HG02610 (cell line): ENCODE results near the gene TCEAL4.
A peak's percentile ranks its signal among the peaks of the same experiment; 100 is the strongest.

Experiments used
- ATAC-seq: cut with Tn5 transposase; IDR thresholded peaks from one replicate; pipeline ENCODE4 v1.9.1; 2021; ENCODE audit warnings: mild to moderate bottlenecking, moderate library complexity; ENCODE audit not compliant: unreplicated experiment

Gene TCEAL4

DNA sequence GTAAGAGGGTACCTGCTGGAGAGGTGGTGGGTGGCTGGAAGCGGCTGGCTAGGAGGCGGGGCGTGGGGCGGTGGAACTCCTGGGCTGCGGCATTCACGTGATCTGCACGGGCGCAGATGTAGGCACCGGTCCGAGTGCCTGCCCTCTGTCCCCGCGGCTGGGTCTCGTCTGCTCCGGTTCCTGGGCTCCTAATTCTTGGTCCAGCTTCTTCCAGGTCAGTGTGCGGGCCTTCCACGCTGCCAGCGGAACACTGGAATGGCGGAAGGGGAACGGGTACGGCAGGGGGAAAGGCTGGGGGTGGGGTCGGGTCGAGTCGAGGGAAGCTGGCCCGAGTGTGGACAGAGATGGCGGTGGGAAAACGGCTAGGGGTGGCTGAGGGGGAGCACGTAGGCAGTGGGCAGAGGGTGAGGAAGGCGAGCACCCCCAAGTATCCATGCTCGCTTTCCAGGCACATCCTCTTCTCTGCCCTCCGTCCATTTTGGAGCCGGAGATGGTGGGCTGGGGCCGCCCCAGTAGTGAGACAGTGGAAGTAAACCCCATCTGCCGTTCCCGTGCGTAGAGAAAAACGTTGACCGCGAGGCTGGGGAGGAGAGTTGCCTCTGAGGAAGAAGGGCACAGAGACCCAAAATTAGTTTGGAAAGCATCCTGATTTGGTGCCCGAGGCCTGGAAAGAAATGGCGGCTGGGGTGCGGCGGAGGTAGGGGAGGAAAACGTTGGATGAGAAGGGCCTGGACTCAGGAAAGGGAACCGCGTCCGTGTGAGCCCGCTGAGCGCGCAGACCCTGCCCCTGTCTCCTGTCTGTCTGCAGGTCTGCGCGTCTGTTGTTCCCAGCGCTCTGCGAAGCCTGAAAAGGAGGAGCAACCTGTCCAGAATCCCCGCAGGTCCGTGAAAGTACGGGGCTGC, at the start of gene TCEAL4:
Gene TCEAL4 (plus strand): TSS at position 105 of the 903 bp plus-strand sequence. CDS start 1,161 bp downstream, outside the sequence.
- peak; percentile 88 for ATAC-seq

GRCh38 chrX:103536071-103536470, 49.2 kb upstream of the TCEAL4 start:
- no peak for ATAC-seq

DNA sequence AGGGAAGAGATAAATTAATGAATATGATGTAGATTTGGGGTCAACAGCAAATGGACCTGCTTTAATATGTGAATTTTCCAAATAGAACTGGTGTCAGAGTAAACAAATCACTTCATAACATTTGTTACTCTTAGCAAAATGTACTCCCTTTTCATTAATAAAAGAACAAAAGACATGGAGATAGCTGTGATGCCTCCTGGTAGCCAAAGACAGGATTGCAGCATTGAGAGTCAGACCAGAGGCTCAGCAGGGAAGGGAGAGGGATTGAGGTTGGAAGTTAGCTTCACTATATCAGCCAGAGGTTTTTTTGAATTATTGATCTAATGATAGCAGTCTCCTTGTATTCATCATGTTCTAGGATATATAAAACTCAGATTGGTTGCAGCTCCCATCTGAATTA, 48.6 kb upstream of the TCEAL4 start:
- no peak for ATAC-seq

DNA sequence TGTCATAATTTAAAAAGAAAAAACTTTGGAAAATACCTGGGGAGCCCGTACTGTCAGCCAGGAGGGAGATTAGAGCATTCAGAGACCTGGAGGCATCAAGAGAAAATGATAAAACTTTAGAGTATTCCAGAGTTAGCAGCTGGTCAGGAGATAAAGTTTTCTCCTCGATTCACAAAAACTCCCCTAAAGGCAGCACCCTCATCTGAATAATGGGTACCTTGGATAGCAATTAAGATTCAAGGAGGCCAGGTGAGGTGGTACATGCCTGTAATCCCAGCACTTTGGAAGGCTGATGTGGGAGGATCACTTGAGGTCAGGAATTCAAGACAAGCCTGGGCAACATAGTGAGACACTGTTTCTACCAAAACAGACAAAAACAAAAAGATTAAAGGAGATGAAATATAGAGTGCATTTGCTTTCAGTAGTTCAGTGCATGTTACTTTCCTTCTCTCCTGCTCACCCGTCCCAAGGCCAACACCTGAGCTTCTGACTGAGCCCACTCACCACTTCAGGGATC, 47.4 kb upstream of the TCEAL4 start:
- no peak for ATAC-seq

DNA sequence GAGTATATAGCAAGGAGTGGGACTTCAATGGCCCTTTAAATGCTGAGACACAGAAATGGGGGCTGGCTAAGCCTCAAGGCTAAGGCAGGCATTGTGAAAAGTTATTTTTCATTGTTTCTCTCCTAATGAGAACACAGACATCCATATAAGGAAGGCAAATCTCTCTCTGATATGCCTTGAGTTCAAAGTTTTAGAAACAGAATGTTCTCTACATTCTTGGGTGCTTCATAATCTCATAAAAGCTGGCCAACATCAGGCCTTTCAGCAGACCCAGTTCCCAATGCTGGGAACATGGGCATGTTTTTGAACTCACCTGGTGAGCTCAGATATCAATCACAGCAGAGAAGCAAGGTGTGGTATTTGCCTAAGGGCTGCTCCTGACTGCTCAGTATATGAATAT, 46.6 kb upstream of the TCEAL4 start:
- no peak for ATAC-seq

GRCh38 chrX:103539695-103540094, 45.6 kb upstream of the TCEAL4 start:
- no peak for ATAC-seq

DNA sequence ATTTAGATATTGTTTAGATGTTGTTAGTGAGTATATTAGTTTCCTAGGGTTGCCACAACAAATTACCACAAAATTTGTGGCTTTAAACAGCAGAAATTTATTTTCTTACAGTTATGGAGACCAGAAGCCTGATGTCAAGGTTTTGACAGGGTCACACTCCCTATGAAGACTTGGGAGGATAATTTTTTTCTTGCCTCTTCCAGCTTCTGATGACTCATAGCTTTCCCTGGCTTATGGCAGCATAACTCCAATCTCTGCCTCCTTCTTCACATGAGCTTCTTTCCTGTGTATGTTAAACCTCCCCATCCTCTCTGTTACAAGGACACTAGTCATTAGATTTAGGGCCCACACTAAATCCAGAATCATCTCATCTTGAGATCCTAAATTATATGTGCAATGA, 45.2 kb upstream of the TCEAL4 start:
- no peak for ATAC-seq

- ATAC-seq: no peak
Observed at GRCh38 chrX:103549916-103550315, 35.4 kb upstream of the TCEAL4 start.

DNA sequence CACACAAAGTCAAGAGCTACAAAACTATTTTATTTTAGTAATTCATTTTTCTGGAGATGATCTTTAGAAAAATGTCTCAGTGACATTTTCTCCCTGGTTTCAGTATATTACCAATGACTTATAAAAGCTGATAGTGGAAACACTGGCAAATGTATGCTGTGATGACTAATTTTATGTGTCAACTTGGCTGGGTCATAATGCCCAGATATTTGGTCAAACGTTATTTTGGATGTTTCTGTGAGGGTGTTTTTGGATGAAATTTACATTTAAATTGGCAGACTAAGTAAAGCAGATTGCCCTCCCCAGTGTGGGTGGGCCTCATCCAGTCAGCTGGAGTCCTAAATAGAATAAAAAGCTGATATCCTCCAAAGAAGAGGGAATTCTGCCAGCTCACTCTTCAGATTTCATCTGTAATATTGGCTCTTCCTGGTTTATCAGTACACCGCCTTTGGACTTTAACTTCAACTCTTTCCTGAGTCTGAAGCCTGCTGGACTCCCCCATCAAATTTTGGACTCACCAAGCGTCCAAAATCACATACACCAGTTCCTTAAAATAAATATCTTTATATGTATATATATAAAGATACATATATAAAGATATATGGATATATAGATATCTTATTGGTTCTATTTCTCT, 34.8 kb upstream of the TCEAL4 start:
- ATAC-seq: no peak

- ATAC-seq: no peak
Observed at GRCh38 chrX:103552236-103552635, 33.1 kb upstream of the TCEAL4 start.

- peak; percentile 97 for ATAC-seq
Observed at GRCh38 chrX:103554687-103555424, 30.5 kb upstream of the TCEAL4 start.

DNA sequence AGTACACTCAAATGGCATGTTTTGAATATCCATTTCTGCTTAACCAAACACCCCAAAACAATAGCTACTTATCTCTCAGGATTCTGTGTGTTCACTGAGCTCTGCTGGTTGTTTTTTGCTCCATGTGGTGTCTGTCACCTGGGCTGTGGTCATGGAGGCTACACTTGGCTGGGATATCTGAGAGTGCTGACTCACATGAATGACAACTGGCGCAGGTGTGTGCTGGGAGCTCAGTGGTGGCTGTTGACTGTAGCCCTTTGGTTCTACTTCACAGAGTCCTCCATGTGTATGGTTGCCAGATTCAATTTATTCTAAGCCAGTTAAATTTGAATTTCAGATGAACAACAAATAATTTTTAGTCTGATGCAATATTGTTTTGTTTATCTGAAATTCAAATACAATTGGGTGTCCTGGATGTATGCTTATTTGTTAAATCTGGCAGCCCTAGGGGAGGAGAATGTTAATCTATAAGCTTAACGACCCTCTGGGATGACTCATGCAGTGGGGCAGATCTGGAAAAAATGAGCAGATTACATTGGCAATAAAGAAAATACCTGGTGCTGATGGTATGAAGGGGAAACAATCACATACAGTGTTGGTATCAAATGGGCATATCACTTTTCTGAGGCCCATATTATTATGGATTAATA, 28.2 kb upstream of the TCEAL4 start:
- ATAC-seq: no peak

- ATAC-seq: no peak
Observed at GRCh38 chrX:103560256-103560655, 25.1 kb upstream of the TCEAL4 start.

- ATAC-seq: no peak
Observed at GRCh38 chrX:103562801-103563200, 22.5 kb upstream of the TCEAL4 start.

DNA sequence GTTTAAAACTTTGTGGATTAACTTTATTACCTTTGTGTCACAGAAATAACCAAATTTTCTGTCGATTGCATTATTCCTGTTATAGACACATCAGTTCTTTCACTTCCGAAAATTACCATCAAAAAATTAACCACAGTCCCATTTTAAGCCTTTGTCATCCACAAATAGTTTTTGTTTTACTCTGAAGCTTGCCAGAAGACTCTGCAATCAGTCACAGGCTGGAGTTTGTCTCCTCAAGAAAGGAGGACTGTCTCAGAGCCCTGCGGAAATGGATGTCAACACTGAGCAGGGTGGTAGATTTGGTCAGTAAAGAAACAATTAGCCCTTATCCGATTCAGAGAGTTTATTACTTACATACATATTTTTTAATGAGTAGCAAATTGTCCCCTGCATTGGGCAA, 20.1 kb upstream of the TCEAL4 start:
- ATAC-seq: peak; percentile 72

DNA sequence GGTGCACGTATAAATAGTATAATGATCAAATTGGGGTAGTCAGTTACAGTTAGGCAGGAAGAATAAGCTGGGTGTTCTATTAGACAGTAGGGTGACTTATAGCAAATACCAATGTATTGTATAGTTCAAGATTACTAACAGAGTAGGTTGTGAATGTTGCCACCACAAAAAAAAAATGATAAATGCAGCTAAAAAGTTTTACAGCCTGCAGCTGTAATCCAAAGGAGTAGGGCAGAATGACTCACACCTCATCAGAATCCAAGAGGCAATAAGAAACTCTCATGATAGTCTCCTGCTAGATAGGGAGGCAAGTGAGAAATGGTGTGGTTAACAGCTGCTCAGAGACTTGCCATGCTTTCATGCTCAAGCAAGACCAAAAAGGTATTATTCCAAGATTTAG, 19.6 kb upstream of the TCEAL4 start:
- no peak for ATAC-seq

- ATAC-seq: no peak
Observed at GRCh38 chrX:103571121-103571520, 14.2 kb upstream of the TCEAL4 start.

- no peak for ATAC-seq
Observed at GRCh38 chrX:103571726-103572125, 13.6 kb upstream of the TCEAL4 start.

GRCh38 chrX:103573202-103573601, 12.1 kb upstream of the TCEAL4 start:
- ATAC-seq: no peak

DNA sequence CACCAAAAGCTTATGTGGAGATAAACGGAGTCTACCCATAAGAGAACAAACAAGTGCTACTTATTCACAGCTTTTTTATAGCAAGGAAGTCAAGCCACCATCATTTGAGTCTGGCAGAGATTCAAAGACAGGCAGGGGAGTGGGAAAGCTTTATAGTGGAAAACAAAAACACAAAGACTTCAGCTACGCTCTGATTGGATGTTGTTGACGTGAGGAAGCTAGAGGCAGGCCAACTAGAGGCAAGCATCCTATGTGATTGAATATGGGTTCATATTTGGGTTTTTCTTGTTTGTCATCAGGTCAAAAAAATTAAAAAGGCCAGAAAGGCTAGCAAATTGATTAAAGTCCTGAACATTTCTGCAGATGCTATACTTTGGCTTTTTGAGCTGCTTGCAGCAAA, 719 bp upstream of the TCEAL4 start:
- no peak for ATAC-seq

DNA sequence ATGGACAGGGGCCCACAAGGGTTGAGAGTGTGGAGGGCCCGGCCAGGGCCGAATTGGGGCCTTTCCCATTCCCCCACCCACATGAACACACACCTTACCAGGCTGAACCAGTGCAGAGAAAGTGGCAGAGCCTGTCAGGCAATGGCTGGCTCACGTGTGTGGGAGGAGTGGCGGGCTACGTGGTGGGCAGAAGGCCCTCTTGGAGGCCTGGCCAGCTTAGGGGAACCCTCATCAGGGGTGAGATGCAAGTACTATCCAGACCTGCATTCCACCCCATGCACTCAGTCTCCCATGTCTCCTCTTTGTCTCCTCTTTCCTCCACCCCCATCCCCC, 965 bp downstream of the TCEAL4 start:
- peak; percentile 13 for ATAC-seq
